ENCODE data around the gene NTSR1. TPM values are rescaled to one million over a fixed set of nuclear protein-coding genes. Genes with fewer than 3 reads are reported as not detected.
A peak's percentile ranks its signal among the peaks of the same experiment; 100 is the strongest.

NTSR1 gene
- total RNA-seq, 2 donors from 2014 or later, result not detected

- ATAC-seq (replicated peaks in 1 of 2) (no peak), DNase-seq (no peak)
- Mint-ChIP-seq H3K27me3 (ENCODE audit: low read depth) (no peaks in the 10 kb centered on the region), H3K36me3 (ENCODE audit: insufficient read depth in 2 of 2) (no peaks in the 10 kb centered on the region), H3K4me3 (no peak overlapping the region), H3K27ac (no peak overlapping the region), H3K9me3 (no peaks in the 10 kb centered on the region), H3K4me1 (ENCODE audit: low read depth) (peaks cover 7% of the 10 kb centered on the region)
Observed at GRCh38 chr20:62701161-62702012, 7.2 kb upstream of the NTSR1 start.

GRCh38 chr20:62702013-62702300 is 6.7 kb upstream of the NTSR1 start:
- peaks cover 7% of the 10 kb centered on the region for H3K4me1 Mint-ChIP-seq (ENCODE audit: low read depth)
- H3K27ac Mint-ChIP-seq, result no peak overlapping the region
- H3K36me3 Mint-ChIP-seq (ENCODE audit: insufficient read depth in 2 of 2), result no peaks in the 10 kb centered on the region
- H3K4me3 Mint-ChIP-seq, result no peak overlapping the region
- peaks cover 3% of the 10 kb centered on the region for H3K27me3 Mint-ChIP-seq (ENCODE audit: low read depth)
- H3K9me3 Mint-ChIP-seq, result no peaks in the 10 kb centered on the region
- DNase-seq, result no peak
- no peak for ATAC-seq (replicated peaks in 1 of 2)

- H3K27me3 Mint-ChIP-seq (ENCODE audit: low read depth), result peaks cover 9% of the 10 kb centered on the region
- H3K4me1 Mint-ChIP-seq (ENCODE audit: low read depth), result peaks cover 14% of the 10 kb centered on the region
- ATAC-seq (replicated peaks in 1 of 2), result peak; percentile 82 to 88
- H3K9me3 Mint-ChIP-seq, result no peaks in the 10 kb centered on the region
- DNase-seq, result peak; percentile 31 to 37
- H3K4me3 Mint-ChIP-seq, result peak overlapping the region; percentile 57 to 68
- H3K27ac Mint-ChIP-seq, result peak overlapping the region; percentile 34
- H3K36me3 Mint-ChIP-seq (ENCODE audit: insufficient read depth in 2 of 2), result no peaks in the 10 kb centered on the region
Observed at GRCh38 chr20:62702895-62703852, 5.5 kb upstream of the NTSR1 start.

- no peaks in the 10 kb centered on the region for H3K9me3 Mint-ChIP-seq
- no peak for ATAC-seq (replicated peaks in 1 of 2)
- H3K27me3 Mint-ChIP-seq (ENCODE audit: low read depth), result peaks cover 9% of the 10 kb centered on the region
- no peak for DNase-seq
- no peaks in the 10 kb centered on the region for H3K36me3 Mint-ChIP-seq (ENCODE audit: insufficient read depth in 2 of 2)
- peaks cover 15% of the 10 kb centered on the region for H3K4me1 Mint-ChIP-seq (ENCODE audit: low read depth)
- peak overlapping the region; percentile 57 to 68 for H3K4me3 Mint-ChIP-seq
- H3K27ac Mint-ChIP-seq, result peak overlapping the region; percentile 34
Observed at GRCh38 chr20:62703853-62704228, 4.8 kb upstream of the NTSR1 start.

- ATAC-seq (replicated peaks in 1 of 2) (no peak), DNase-seq (no peak)
- H3K36me3 Mint-ChIP-seq (ENCODE audit: insufficient read depth in 2 of 2), result no peaks in the 10 kb centered on the region
- H3K4me3 Mint-ChIP-seq, result no peak overlapping the region
- H3K27me3 Mint-ChIP-seq (ENCODE audit: low read depth), result peaks cover 9% of the 10 kb centered on the region
- H3K4me1 Mint-ChIP-seq (ENCODE audit: low read depth), result peaks cover 15% of the 10 kb centered on the region
- H3K9me3 Mint-ChIP-seq, result no peaks in the 10 kb centered on the region
- H3K27ac Mint-ChIP-seq, result no peak overlapping the region
Observed at GRCh38 chr20:62704341-62704948, 4.2 kb upstream of the NTSR1 start.

GRCh38 chr20:62705627-62706026 is 3.0 kb upstream of the NTSR1 start:
- no peak for ATAC-seq (replicated peaks in 1 of 2)
- peaks cover 21% of the 10 kb centered on the region for H3K4me1 Mint-ChIP-seq (ENCODE audit: low read depth)

GRCh38 chr20:62706344-62706743 is 2.3 kb upstream of the NTSR1 start:
- Mint-ChIP-seq H3K27me3 (ENCODE audit: low read depth) (peaks cover 17% of the 10 kb centered on the region), H3K4me3 (no peak overlapping the region), H3K36me3 (ENCODE audit: insufficient read depth in 2 of 2) (no peaks in the 10 kb centered on the region), H3K9me3 (no peaks in the 10 kb centered on the region), H3K27ac (no peak overlapping the region), H3K4me1 (ENCODE audit: low read depth) (peaks cover 21% of the 10 kb centered on the region)
- ATAC-seq (replicated peaks in 1 of 2) (no peak), DNase-seq (no peak)

More at GRCh38 chr20:62705627-62706026, 3.0 kb upstream of the NTSR1 start:
- Mint-ChIP-seq H3K27ac (no peak overlapping the region), H3K27me3 (ENCODE audit: low read depth) (peaks cover 16% of the 10 kb centered on the region), H3K9me3 (no peaks in the 10 kb centered on the region), H3K4me3 (no peak overlapping the region), H3K36me3 (ENCODE audit: insufficient read depth in 2 of 2) (no peaks in the 10 kb centered on the region)
- DNase-seq, result no peak

- no peak for DNase-seq
- peaks cover 17% of the 10 kb centered on the region for H3K27me3 Mint-ChIP-seq (ENCODE audit: low read depth)
- no peak overlapping the region for H3K4me3 Mint-ChIP-seq
- no peak for ATAC-seq (replicated peaks in 1 of 2)
- peaks cover 21% of the 10 kb centered on the region for H3K4me1 Mint-ChIP-seq (ENCODE audit: low read depth)
- no peak overlapping the region for H3K27ac Mint-ChIP-seq
- H3K36me3 Mint-ChIP-seq (ENCODE audit: insufficient read depth in 2 of 2), result no peaks in the 10 kb centered on the region
- H3K9me3 Mint-ChIP-seq, result no peaks in the 10 kb centered on the region
Observed at GRCh38 chr20:62706857-62707256, 1.8 kb upstream of the NTSR1 start.

GRCh38 chr20:62707276-62707920 is 1.2 kb upstream of the NTSR1 start:
- DNase-seq (no peak), ATAC-seq (replicated peaks in 1 of 2) (no peak)
- H3K4me3 Mint-ChIP-seq, result no peak overlapping the region
- H3K4me1 Mint-ChIP-seq (ENCODE audit: low read depth), result peaks cover 21% of the 10 kb centered on the region
- H3K9me3 Mint-ChIP-seq, result no peaks in the 10 kb centered on the region
- H3K36me3 Mint-ChIP-seq (ENCODE audit: insufficient read depth in 2 of 2), result no peaks in the 10 kb centered on the region
- H3K27ac Mint-ChIP-seq, result no peak overlapping the region
- peaks cover 17% of the 10 kb centered on the region for H3K27me3 Mint-ChIP-seq (ENCODE audit: low read depth)

GRCh38 chr20:62707921-62708521 is 615 bp upstream of the NTSR1 start:
- Mint-ChIP-seq H3K4me3 (peak overlapping the region; percentile 25 to 61), H3K9me3 (no peaks in the 10 kb centered on the region), H3K27me3 (ENCODE audit: low read depth) (peaks cover 17% of the 10 kb centered on the region), H3K36me3 (ENCODE audit: insufficient read depth in 2 of 2) (no peaks in the 10 kb centered on the region), H3K4me1 (ENCODE audit: low read depth) (peaks cover 21% of the 10 kb centered on the region), H3K27ac (no peak overlapping the region)
- ATAC-seq (replicated peaks in 1 of 2) (peak in 1 of 2 donors; percentile 60), DNase-seq (peak in 1 of 2 donors; percentile 35)

GRCh38 chr20:62709537-62709905 is 885 bp downstream of the NTSR1 start:
- Mint-ChIP-seq H3K4me1 (ENCODE audit: low read depth) (peaks cover 14% of the 10 kb centered on the region), H3K27me3 (ENCODE audit: low read depth) (peaks cover 24% of the 10 kb centered on the region), H3K4me3 (no peak overlapping the region), H3K27ac (no peak overlapping the region), H3K9me3 (no peaks in the 10 kb centered on the region), H3K36me3 (ENCODE audit: insufficient read depth in 2 of 2) (no peaks in the 10 kb centered on the region)
- no peak for DNase-seq
- no peak for ATAC-seq (replicated peaks in 1 of 2)

- Mint-ChIP-seq H3K4me1 (ENCODE audit: low read depth) (peaks cover 14% of the 10 kb centered on the region), H3K9me3 (no peaks in the 10 kb centered on the region), H3K27me3 (ENCODE audit: low read depth) (peaks cover 31% of the 10 kb centered on the region), H3K4me3 (no peak overlapping the region), H3K36me3 (ENCODE audit: insufficient read depth in 2 of 2) (no peaks in the 10 kb centered on the region), H3K27ac (no peak overlapping the region)
- ATAC-seq (replicated peaks in 1 of 2), result no peak
- no peak for DNase-seq
Observed at GRCh38 chr20:62710221-62710885, 1.7 kb downstream of the NTSR1 start.
